ENCODE data around the gene HYAL3. TPM values are rescaled to one million over a fixed set of nuclear protein-coding genes. Genes with fewer than 3 reads are reported as not detected.

HYAL3 gene
- total and polyA plus RNA-seq, 2 of the 8 experiments (the other 6 are each of a cell fraction or from before 2014, with no cell fraction given), result 3.2 to 12.2 TPM

DNA sequence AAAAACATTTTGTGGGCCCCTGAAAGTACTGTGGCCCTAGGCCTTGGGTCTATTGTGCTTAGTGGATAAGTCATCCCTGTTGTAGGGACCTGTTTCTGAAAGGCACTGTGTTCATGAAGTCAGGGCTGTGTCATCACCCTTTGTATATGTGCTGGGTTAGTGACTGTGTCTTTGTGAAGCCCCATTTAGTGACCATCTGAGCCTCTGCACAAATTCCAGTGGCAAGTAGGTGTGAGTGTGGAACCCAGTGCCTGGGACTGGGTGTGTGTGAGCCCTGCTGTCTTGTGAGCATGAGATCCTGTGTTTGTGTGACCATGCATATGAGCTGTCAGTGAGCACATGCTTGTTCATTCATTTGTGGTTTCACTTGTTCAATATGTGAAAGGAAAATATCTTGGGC, 5.4 kb upstream of the HYAL3 start:
- H3K23me2 ChIP-seq (ENCODE audit: low read depth, low read length), result no peaks in the 10 kb centered on the region; the same call in 1 of the 2 replicates
- no peak overlapping the region for H2BK5ac ChIP-seq (ENCODE audit: low read depth, low read length)
- no peak overlapping the region for H3K18ac ChIP-seq (ENCODE audit: extremely low read depth, low read length)
- TF ChIP-seq CEBPB (IDR thresholded peaks at IDR 0.05; ENCODE audit: low read depth, low read length) (no peak), MAX (IDR thresholded peaks at IDR 0.05) (no peak), GABPA (IDR thresholded peaks at IDR 0.05; ENCODE audit: borderline replicate concordance, insufficient read depth, low read length) (no peak), BRCA1 (IDR thresholded peaks at IDR 0.05; ENCODE audit: low read depth, low read length) (no peak)
- TF ChIP-seq, protein P1, sequence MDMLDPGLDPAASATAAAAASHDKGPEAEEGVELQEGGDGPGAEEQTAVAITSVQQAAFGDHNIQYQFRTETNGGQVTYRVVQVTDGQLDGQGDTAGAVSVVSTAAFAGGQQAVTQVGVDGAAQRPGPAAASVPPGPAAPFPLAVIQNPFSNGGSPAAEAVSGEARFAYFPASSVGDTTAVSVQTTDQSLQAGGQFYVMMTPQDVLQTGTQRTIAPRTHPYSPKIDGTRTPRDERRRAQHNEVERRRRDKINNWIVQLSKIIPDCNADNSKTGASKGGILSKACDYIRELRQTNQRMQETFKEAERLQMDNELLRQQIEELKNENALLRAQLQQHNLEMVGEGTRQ (IDR thresholded peaks at IDR 0.05; ENCODE audit: low read length), result no peak
- peaks cover 0 to 20% (median 11%) of the 10 kb centered on the region in 4 experiments; a peak in 6 of 7 replicates for H3K4me1 ChIP-seq (replicated peaks in 1 of 4; ENCODE audit: control insufficient read depth in 3 of 4, insufficient read depth in 4 of 4, low read length in 3 of 4)
- H2BK20ac ChIP-seq (ENCODE audit: low read length), result no peak overlapping the region
- no peak overlapping the region for H2BK120ac ChIP-seq (replicated peaks; ENCODE audit: low read depth, low read length)
- H3K27ac ChIP-seq (ENCODE audit: low read depth, low read length), result no peak overlapping the region
- H4K8ac ChIP-seq (ENCODE audit: extremely low read depth, insufficient read depth, low read length), result no peak overlapping the region
- H2BK15ac ChIP-seq (ENCODE audit: low read length), result no peak overlapping the region
- H3K4ac ChIP-seq (replicated peaks; ENCODE audit: insufficient read length, low read depth, low read length), result no peak overlapping the region
- no peak overlapping the region for H2BK12ac ChIP-seq (ENCODE audit: low read depth, low read length)
- H3K9ac ChIP-seq (replicated peaks in 1 of 4; ENCODE audit: extremely low read depth in 1 of 4, low read depth in 3 of 4, low read length in 3 of 4), result no peak overlapping the region
- POLR2A ChIA-PET (ENCODE audit: partially characterized antibody), result interaction anchor here (1.0 to 11.3 kb wide), 3 partner anchors 14 to 24 kb away, joined by 4 to 149 read pairs (median 15); partner anchors contain the start of genes HYAL2 and TUSC2
- H3K56ac ChIP-seq (replicated peaks; ENCODE audit: insufficient read length, low read depth, low read length), result no peak overlapping the region
- H2AFZ ChIP-seq (ENCODE audit: low read length), result no peak overlapping the region
- H3K27me3 ChIP-seq (replicated peaks in 1 of 4; ENCODE audit: control insufficient read depth in 3 of 4, extremely low read depth in 1 of 4, insufficient read depth in 3 of 4, low read length in 3 of 4), result no peaks in the 10 kb centered on the region
- no peak overlapping the region for H3K23ac ChIP-seq (ENCODE audit: insufficient read length)
- H4K5ac ChIP-seq (ENCODE audit: insufficient read length, low read depth, low read length), result no peak overlapping the region
- H3K36me3 ChIP-seq (ENCODE audit: control insufficient read depth in 2 of 4, insufficient read depth in 4 of 4, low read length in 3 of 4), result no peaks in the 10 kb centered on the region
- no peak overlapping the region for H3K4me2 ChIP-seq (ENCODE audit: insufficient read depth in 1 of 2, low read depth in 2 of 2, low read length in 2 of 2)
- H4K20me1 ChIP-seq (replicated peaks in 1 of 2; ENCODE audit: control insufficient read depth in 1 of 2, insufficient read depth in 2 of 2, low read length in 2 of 2), result no peaks in the 10 kb centered on the region
- H2AK5ac ChIP-seq (ENCODE audit: low read depth, low read length), result 0 out of 2 replicates have a peak overlapping the region, but pooled peaks have one; percentile 24
- H3K14ac ChIP-seq (ENCODE audit: insufficient read length), result no peak overlapping the region
- no peak overlapping the region for H3K4me3 ChIP-seq (ENCODE audit: extremely low read depth in 1 of 4, insufficient read depth in 2 of 4, low read depth in 3 of 4, low read length in 4 of 4)
- H3K9me3 ChIP-seq (ENCODE audit: insufficient read depth in 2 of 2, low read depth in 1 of 2, low read length in 1 of 2), result peaks cover 9 to 20% of the 10 kb centered on the region in 2 experiments; a peak in 3 of 4 replicates
- H3K79me2 ChIP-seq (ENCODE audit: control insufficient read depth in 1 of 2, insufficient read depth in 2 of 2, low read length in 2 of 2), result no peaks in the 10 kb centered on the region
- DNase-seq (ENCODE audit: low read depth in 1 of 2, low spot score in 2 of 2) (no peak), FAIRE-seq (no peak)
- no peaks in the 10 kb centered on the region for H3K79me1 ChIP-seq (ENCODE audit: low read depth, low read length)
- CTCF ChIA-PET (ENCODE audit: partially characterized antibody), result interaction anchor here (0.7 to 3.1 kb wide), 3 partner anchors 19 to 58 kb away, joined by 3 to 18 read pairs (median 3); partner anchors contain the start of genes HYAL2 and RASSF1
- H4K91ac ChIP-seq (replicated peaks; ENCODE audit: insufficient read length, low read length), result no peak overlapping the region

All from H1 (cell line).